NCI-H748 (cell line): Measurements from ENCODE around the gene RECQL5.

ENCODE experiments used
- DNase-seq: peaks from one replicate; lab custom pipeline; 2025; ENCODE audit not compliant: unreplicated experiment; lab: John Stamatoyannopoulos, UW

RECQL5 gene

GRCh38 chr17:75634754-75635609, 32.0 kb downstream of the RECQL5 start:
- no peak for DNase-seq

- DNase-seq: no peak
Observed at GRCh38 chr17:75634376-75634740, 32.6 kb downstream of the RECQL5 start.

GRCh38 chr17:75633486-75634375, 33.2 kb downstream of the RECQL5 start:
- DNase-seq: peak; percentile 83

GRCh38 chr17:75632863-75633485, 34.0 kb downstream of the RECQL5 start, which contains the start of gene SMIM5:
Gene SMIM5, plus strand, starts transcription at chr17:75633434. Its CDS starts 6,768 bp downstream, at chr17:75640202.
- DNase-seq: peak; percentile 56

- DNase-seq: no peak
Observed at GRCh38 chr17:75632428-75632827, 34.5 kb downstream of the RECQL5 start.

GRCh38 chr17:75631353-75631752, 35.6 kb downstream of the RECQL5 start:
- no peak for DNase-seq

GRCh38 chr17:75630071-75630917, 36.7 kb downstream of the RECQL5 start:
- no peak for DNase-seq

GRCh38 chr17:75629157-75629556, 37.8 kb downstream of the RECQL5 start:
- DNase-seq: no peak

GRCh38 chr17:75628425-75628824, 38.5 kb downstream of the RECQL5 start:
- no peak for DNase-seq

- no peak for DNase-seq
Observed at GRCh38 chr17:75627094-75627493, 39.9 kb downstream of the RECQL5 start.

- no peak for DNase-seq
Observed at GRCh38 chr17:75626496-75627038, 40.4 kb downstream of the RECQL5 start.

- peak; percentile 4 for DNase-seq
Observed at GRCh38 chr17:75625813-75626486, 41.0 kb downstream of the RECQL5 start.

- DNase-seq: no peak
Observed at GRCh38 chr17:75624714-75625345, 42.1 kb downstream of the RECQL5 start.

GRCh38 chr17:75624021-75624420, 42.9 kb downstream of the RECQL5 start:
- no peak for DNase-seq

- no peak for DNase-seq
Observed at GRCh38 chr17:75623386-75623785, 43.6 kb downstream of the RECQL5 start.

GRCh38 chr17:75622771-75623273, 44.1 kb downstream of the RECQL5 start:
- DNase-seq: no peak

- DNase-seq: no peak
Observed at GRCh38 chr17:75622076-75622475, 44.9 kb downstream of the RECQL5 start.

GRCh38 chr17:75621489-75621888, 45.5 kb downstream of the RECQL5 start:
- DNase-seq: no peak
